ENCODE measurements around the gene FHL2. TPM values are rescaled to one million over a fixed set of nuclear protein-coding genes. Genes with fewer than 3 reads are reported as not detected.

Gene FHL2
- total and polyA plus RNA-seq, 2 donors (not counting 3 experiments of a cell fraction or from before 2014, with no cell fraction given) = 197 to 491 TPM

DNA sequence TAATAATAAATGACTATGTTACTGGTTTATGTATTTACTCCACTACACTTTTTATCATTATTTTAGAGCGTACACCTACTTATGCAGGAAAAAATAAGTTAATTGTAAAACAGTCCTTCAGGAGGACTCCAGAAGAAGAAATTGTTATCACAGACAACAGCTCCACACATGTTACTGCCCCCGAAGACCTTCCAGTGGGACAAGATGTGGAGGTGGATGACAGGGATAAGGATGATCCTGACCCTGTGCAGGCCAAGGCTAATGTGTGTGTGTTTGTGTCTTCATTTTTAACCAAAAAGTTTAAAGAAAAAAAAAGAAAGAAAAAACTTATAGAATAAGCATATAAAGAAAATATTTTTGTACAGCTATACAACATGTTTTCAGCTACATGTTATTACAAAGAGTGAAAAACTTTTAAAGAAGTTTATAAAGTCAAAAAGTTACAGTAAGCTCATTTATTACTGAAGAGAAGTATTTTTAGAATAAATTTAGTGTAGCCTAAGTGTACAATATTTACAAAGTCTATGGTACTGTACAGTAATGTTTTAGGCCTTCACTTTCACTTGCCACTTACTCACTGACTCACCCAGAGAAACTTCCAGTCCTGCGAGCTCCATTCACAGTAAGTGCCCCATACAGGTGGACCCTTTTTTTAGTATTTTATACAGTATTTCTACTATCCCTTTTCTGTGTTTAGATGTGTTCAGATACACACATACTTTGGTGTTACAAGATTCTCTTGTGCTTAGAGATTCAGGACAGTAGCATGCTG, 76.8 kb downstream of the FHL2 start:
- Histone ChIP-seq H3K27me3 (ENCODE audit: control insufficient read depth in 2 of 2, insufficient read depth in 2 of 2, low read length in 2 of 2) (no peaks in the 10 kb centered on the region), H3K9me3 (replicated peaks; ENCODE audit: control insufficient read depth, insufficient read depth, low read length) (no peaks in the 10 kb centered on the region), H3K4me1 (ENCODE audit: control insufficient read depth, extremely low read depth, insufficient read depth, low read length) (peaks cover 41% of the 10 kb centered on the region), H2AFZ (ENCODE audit: low read depth, low read length) (no peak overlapping the region), H3K79me2 (ENCODE audit: control insufficient read depth, insufficient read depth, low read length) (peaks cover 75% of the 10 kb centered on the region), H4K20me1 (replicated peaks; ENCODE audit: control insufficient read depth, extremely low read depth, insufficient read depth, low read length) (no peaks in the 10 kb centered on the region), H3K4me2 (ENCODE audit: insufficient read depth, low read length) (no peak overlapping the region), H3K9me1 (replicated peaks; ENCODE audit: control insufficient read depth, extremely low read depth, insufficient read depth, low read length) (no peaks in the 10 kb centered on the region), H3K9ac (replicated peaks; ENCODE audit: extremely low read depth, insufficient read depth, low read length) (no peak overlapping the region), H3K36me3 (ENCODE audit: control insufficient read depth in 2 of 2, extremely low read depth in 1 of 2, insufficient read depth in 2 of 2, low read length in 2 of 2) (no peaks in the 10 kb centered on the region), H3K4me3 (replicated peaks in 1 of 3; ENCODE audit: insufficient read depth in 1 of 3, low read depth in 1 of 3, low read length in 3 of 3) (no peak overlapping the region), H3K27ac (ENCODE audit: insufficient read depth, low read depth, low read length) (no peak overlapping the region)
- dilution Hi-C loops (cut with MboI; ENCODE audit: extremely low pct_ligation_motif_present, low sequenced_read_pairs) (no loop called here), intact Hi-C loops (cut with micrococcal nuclease) (loop anchor here (10.0 kb wide), 1 partner anchor 873 kb away; the partner anchor contains the start of gene UXS1)
- no peak for TF ChIP-seq POLR2AphosphoS5 (IDR thresholded peaks at IDR 0.05; ENCODE audit: insufficient read depth, low read depth, low read length)
- no peak for TF ChIP-seq JUN (IDR thresholded peaks at IDR 0.05; ENCODE audit: borderline replicate concordance, insufficient read depth, insufficient read length, low read depth)
- TF ChIP-seq MYC (IDR thresholded peaks at IDR 0.05; ENCODE audit: low read depth, low read length) = no peak
- TF ChIP-seq, protein P1, sequence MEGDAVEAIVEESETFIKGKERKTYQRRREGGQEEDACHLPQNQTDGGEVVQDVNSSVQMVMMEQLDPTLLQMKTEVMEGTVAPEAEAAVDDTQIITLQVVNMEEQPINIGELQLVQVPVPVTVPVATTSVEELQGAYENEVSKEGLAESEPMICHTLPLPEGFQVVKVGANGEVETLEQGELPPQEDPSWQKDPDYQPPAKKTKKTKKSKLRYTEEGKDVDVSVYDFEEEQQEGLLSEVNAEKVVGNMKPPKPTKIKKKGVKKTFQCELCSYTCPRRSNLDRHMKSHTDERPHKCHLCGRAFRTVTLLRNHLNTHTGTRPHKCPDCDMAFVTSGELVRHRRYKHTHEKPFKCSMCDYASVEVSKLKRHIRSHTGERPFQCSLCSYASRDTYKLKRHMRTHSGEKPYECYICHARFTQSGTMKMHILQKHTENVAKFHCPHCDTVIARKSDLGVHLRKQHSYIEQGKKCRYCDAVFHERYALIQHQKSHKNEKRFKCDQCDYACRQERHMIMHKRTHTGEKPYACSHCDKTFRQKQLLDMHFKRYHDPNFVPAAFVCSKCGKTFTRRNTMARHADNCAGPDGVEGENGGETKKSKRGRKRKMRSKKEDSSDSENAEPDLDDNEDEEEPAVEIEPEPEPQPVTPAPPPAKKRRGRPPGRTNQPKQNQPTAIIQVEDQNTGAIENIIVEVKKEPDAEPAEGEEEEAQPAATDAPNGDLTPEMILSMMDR (IDR thresholded peaks at IDR 0.05; ENCODE audit: extremely low read depth in 1 of 2, insufficient read depth in 1 of 2, low read depth in 1 of 2, low read length in 2 of 2) = no peak
- TF ChIP-seq GATA2 (IDR thresholded peaks at IDR 0.05; ENCODE audit: insufficient read depth, insufficient read length, low read depth, low read length) = no peak
- TF ChIP-seq POLR2A (IDR thresholded peaks at IDR 0.05; ENCODE audit: low read depth, low read length) = no peak
- no peak for TF ChIP-seq FOS (IDR thresholded peaks at IDR 0.05; ENCODE audit: borderline replicate concordance, insufficient read depth, low read length)
- no peak for TF ChIP-seq EZH2 (IDR thresholded peaks at IDR 0.05; ENCODE audit: borderline replicate concordance, low read depth, low read length, severe bottlenecking)
- TF ChIP-seq, protein P2, sequence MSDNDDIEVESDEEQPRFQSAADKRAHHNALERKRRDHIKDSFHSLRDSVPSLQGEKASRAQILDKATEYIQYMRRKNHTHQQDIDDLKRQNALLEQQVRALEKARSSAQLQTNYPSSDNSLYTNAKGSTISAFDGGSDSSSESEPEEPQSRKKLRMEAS (IDR thresholded peaks at IDR 0.05; ENCODE audit: insufficient read depth, insufficient read length) = no peak
- POLR2A ChIA-PET = no interaction called here
- FAIRE-seq (no peak), DNase-seq (ENCODE audit: low read depth, low spot score) (no peak)
- CTCF ChIA-PET = interaction anchor here (0.6 to 1.2 kb wide), 3 partner anchors 27 to 86 kb away, joined by 3 to 5 read pairs (median 4); no protein-coding TSS in a partner anchor
- BruUV-seq (replicated peaks) = no TSS peak

Measured in endothelial cell of umbilical vein (primary cell).